ENCODE measurements around the gene N4BP2L2. TPM values are rescaled to one million over a fixed set of nuclear protein-coding genes. Genes with fewer than 3 reads are reported as not detected.
A peak's percentile ranks its signal among the peaks of the same experiment; 100 is the strongest.

The N4BP2L2 gene
- total and polyA plus RNA-seq, 2 of the 4 experiments (the other 2 are of a cell fraction), result 28.7 to 34.6 TPM

GRCh38 chr13:32448972-32449371 lies 89.6 kb downstream of the N4BP2L2 start:
- no TSS peak for BruUV-seq (replicated peaks)
- H4K20me1 ChIP-seq (ENCODE audit: insufficient read depth, low read length), result no peaks in the 10 kb centered on the region
- no peak overlapping the region for H2AK9ac ChIP-seq (replicated peaks; ENCODE audit: low read depth, low read length, poor library complexity)
- H2AFZ ChIP-seq (replicated peaks; ENCODE audit: low read length, poor library complexity), result no peak overlapping the region
- peaks cover 1% of the 10 kb centered on the region; the same call in 1 of the 2 replicates for H3K4me1 ChIP-seq (ENCODE audit: control insufficient read depth, insufficient read depth, low read length)
- no peak overlapping the region for H2BK20ac ChIP-seq (ENCODE audit: low read depth, low read length)
- no peak for DNase-seq
- no peaks in the 10 kb centered on the region for H3K36me3 ChIP-seq (ENCODE audit: control insufficient read depth, insufficient read depth, low read length)
- H3K9ac ChIP-seq (ENCODE audit: low read depth, low read length), result no peak overlapping the region
- no peak overlapping the region for H2BK120ac ChIP-seq (ENCODE audit: low read depth, low read length)
- H3K14ac ChIP-seq (replicated peaks; ENCODE audit: low read depth, low read length), result no peak overlapping the region
- no peak overlapping the region for H2BK15ac ChIP-seq (ENCODE audit: low read depth, low read length)
- intact Hi-C loops (cut with micrococcal nuclease) (loop anchor here (5.0 kb wide), 1 partner anchor 38 kb away; no protein-coding TSS in a partner anchor), dilution Hi-C loops (cut with HindIII; ENCODE audit: low sequenced_read_pairs, unreplicated experiment) (no loop called here), in situ Hi-C loops (cut with MboI; ENCODE audit: low sequenced_read_pairs) (no loop called here)
- no peak for TF ChIP-seq NFE2L2 (IDR thresholded peaks at IDR 0.05; ENCODE audit: low read depth, low read length)
- no peak for TF ChIP-seq POLR2A (IDR thresholded peaks at IDR 0.05; ENCODE audit: low read depth, low read length)
- no peak for TF ChIP-seq ELK1 (IDR thresholded peaks at IDR 0.05; ENCODE audit: borderline replicate concordance, low read depth, low read length)
- TF ChIP-seq SMC3 (IDR thresholded peaks at IDR 0.05; ENCODE audit: low read depth, low read length), result no peak
- TF ChIP-seq FOS (IDR thresholded peaks at IDR 0.05; ENCODE audit: low read depth, low read length), result no peak
- TF ChIP-seq CHD1 (IDR thresholded peaks at IDR 0.05; ENCODE audit: low read depth, low read length), result no peak
- no peak for TF ChIP-seq USF2 (IDR thresholded peaks at IDR 0.05; ENCODE audit: low read depth, low read length)
- TF ChIP-seq CTCF (conservative IDR thresholded peaks at IDR 0.05; ENCODE audit: low read depth, low read length), result no peak
- TF ChIP-seq CEBPB (IDR thresholded peaks at IDR 0.05; ENCODE audit: low read depth, low read length), result no peak
- no peak for TF ChIP-seq RFX5 (IDR thresholded peaks at IDR 0.05; ENCODE audit: low read depth, low read length)
- no peak for TF ChIP-seq MXI1 (IDR thresholded peaks at IDR 0.05; ENCODE audit: borderline replicate concordance, low read depth, low read length)
- TF ChIP-seq MAZ (IDR thresholded peaks at IDR 0.05; ENCODE audit: borderline replicate concordance, low read depth, low read length), result no peak
- TF ChIP-seq MAFK (IDR thresholded peaks at IDR 0.05; ENCODE audit: low read depth, low read length), result no peak
- no peak for TF ChIP-seq BHLHE40 (IDR thresholded peaks at IDR 0.05; ENCODE audit: low read depth, low read length)
- TF ChIP-seq RCOR1 (IDR thresholded peaks at IDR 0.05; ENCODE audit: insufficient replicate concordance, low read length), result no peak
- no peak for TF ChIP-seq RAD21 (IDR thresholded peaks at IDR 0.05; ENCODE audit: low read length)
- WGBS, 2 experiments (ENCODE audit: extremely low coverage in 2 of 2, insufficient read length in 1 of 2), result no CpG with 5 or more reads among the region's 1 CpG
- H2AK5ac ChIP-seq (ENCODE audit: low read depth, low read length), result no peak overlapping the region
- H3K27ac ChIP-seq (ENCODE audit: insufficient read depth, low read length), result no peak overlapping the region
- H3K56ac ChIP-seq (ENCODE audit: extremely low read depth, insufficient read depth, low read length), result no peak overlapping the region
- no peak overlapping the region for H4K5ac ChIP-seq (ENCODE audit: low read depth, low read length)
- H3K79me1 ChIP-seq (ENCODE audit: low read depth in 1 of 2, low read length in 2 of 2), result no peaks in the 10 kb centered on the region
- POLR2A ChIA-PET (ENCODE audit: unreplicated experiment), result no interaction called here
- no peak overlapping the region for H3K4me3 ChIP-seq (ENCODE audit: insufficient read depth, low read depth, low read length)
- H3K18ac ChIP-seq (ENCODE audit: low read depth, low read length), result no peak overlapping the region
- ATAC-seq (ENCODE audit: low read depth), result 0 out of 2 replicates have a peak, but pooled peaks have one; percentile 32
- H3K23ac ChIP-seq (ENCODE audit: low read depth, low read length), result no peak overlapping the region
- H3K9me1 ChIP-seq (ENCODE audit: insufficient read depth, low read length), result no peaks in the 10 kb centered on the region
- no peaks in the 10 kb centered on the region for H3K27me3 ChIP-seq (ENCODE audit: control insufficient read depth, insufficient read depth, low read length)
- no peak overlapping the region for H3K4me2 ChIP-seq (ENCODE audit: low read depth, low read length)
- H4K91ac ChIP-seq (ENCODE audit: insufficient read depth, low read depth, low read length), result no peak overlapping the region
- H2BK5ac ChIP-seq (ENCODE audit: low read depth, low read length, poor library complexity, severe bottlenecking), result no peak overlapping the region
- H3K4ac ChIP-seq (ENCODE audit: low read depth, low read length), result no peak overlapping the region
- no peak overlapping the region for H4K8ac ChIP-seq (ENCODE audit: low read depth in 2 of 2, low read length in 2 of 2)
- 0 out of 2 replicates have a peak, but pooled peaks cover 4% of the 10 kb centered on the region for H3K9me3 ChIP-seq (ENCODE audit: control insufficient read depth, insufficient read depth, low read length)
- CTCF ChIA-PET, result no interaction called here

All from IMR-90 (cell line).